OCI-LY7 (cell line): Measurements from ENCODE around the gene NAGPA.

ENCODE experiments used
- CTCF ChIP-seq: fragments of 200-600 bp; sonication (generic); conservative IDR thresholded peaks from 2 replicates; pipeline ENCODE4 v1.5.1; 2014; ENCODE audit warnings: mild to moderate bottlenecking, antibody characterized with exemption, low read length, moderate library complexity, mixed read lengths
- EZH2phosphoT487 ChIP-seq: fragments of 200-600 bp; sonication (generic); IDR thresholded peaks from 2 replicates; pipeline ENCODE4 v1.6.1; 2018; ENCODE audit warnings: low read depth, borderline replicate concordance, mild to moderate bottlenecking, mixed run types, antibody characterized with exemption, low read length, moderate library complexity, mixed read lengths

- TF ChIP-seq CTCF, result no peak
- no peak for TF ChIP-seq EZH2phosphoT487
Measured at GRCh38 chr16:4982056-4982867, 51.5 kb downstream of the NAGPA start.
